Measurements from ENCODE around the gene LZTR1. TPM values are rescaled to one million over a fixed set of nuclear protein-coding genes. Genes with fewer than 3 reads are reported as not detected.
"Not testable (repeated sequence)": the region's sequence is repeated elsewhere in the genome, so short reads cannot be mapped to it uniquely, and the experiment has no call there.

LZTR1 gene
- total RNA-seq, 1 donor from 2014 or later, result 59.2 TPM

DNA sequence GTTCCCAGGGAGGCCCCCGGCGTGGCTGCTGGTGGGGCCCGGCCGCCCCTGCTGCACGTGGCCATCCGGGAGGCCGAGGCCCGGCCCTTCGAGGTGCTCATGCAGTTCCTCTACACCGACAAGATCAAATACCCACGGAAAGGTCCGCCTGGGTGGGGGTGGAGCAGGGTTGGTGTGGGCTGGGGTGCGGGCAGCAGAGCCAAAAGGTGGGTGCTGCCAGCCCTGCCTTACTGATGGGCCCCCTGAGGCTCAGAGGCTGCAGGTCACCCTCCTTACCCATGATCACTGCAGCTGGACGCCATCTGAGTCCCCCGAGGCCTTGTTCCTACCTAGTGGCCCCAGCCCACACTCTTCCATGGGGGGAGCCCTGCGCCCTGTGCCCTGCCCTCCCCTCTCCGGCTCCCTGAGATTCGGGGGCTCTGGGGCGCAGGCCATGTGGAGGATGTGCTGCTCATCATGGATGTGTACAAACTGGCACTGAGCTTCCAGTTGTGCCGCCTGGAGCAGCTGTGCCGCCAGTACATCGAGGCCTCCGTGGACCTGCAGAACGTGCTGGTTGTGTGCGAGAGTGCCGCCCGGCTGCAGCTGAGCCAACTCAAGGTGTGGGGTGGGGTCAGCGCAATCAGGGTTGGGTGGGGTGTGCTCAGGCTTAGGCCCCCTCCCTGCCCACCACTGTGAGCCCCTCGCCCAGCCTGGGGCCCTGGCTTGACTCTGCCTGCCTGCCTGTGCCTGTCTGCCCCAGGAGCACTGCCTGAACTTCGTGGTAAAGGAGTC is 12.2 kb downstream of the LZTR1 start:
- DNase-seq (ENCODE audit: extremely low read depth, low read depth, low spot score), result no peak

GRCh38 chr22:20994902-20995241 is 12.8 kb downstream of the LZTR1 start:
- DNase-seq (ENCODE audit: extremely low read depth, low read depth, low spot score), result no peak

DNA sequence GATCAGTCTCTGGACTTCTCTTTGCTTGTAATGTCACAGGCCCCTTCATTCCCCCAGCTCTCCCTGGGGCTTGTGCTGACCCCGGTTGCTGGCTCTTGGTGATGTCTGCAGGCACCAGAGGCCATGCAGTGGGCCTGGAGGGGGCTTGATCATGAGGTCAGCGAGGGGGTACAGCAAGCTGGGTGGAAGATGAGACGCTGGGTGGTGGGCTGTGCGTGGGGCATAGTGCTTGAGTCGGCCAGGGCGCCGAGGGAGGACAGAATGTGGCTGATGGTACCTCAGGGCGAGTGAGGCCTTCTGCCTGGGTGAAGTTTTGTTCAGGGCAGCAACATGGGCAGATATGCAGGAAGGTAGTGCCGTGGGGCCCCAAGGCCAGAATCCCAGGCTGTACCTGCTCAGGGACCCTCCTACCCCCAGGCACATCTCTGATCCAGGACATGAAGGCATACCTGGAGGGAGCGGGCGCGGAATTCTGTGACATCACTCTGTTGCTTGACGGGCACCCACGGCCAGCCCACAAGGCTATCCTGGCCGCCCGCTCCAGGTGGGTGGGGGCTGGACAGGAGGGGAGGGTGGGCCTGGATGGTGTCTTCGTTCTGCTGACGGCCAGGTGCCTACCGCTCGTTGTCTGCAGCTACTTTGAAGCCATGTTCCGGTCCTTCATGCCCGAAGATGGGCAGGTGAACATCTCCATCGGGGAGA is 13.4 kb downstream of the LZTR1 start:
- no peak for DNase-seq (ENCODE audit: extremely low read depth, low read depth, low spot score)

DNA sequence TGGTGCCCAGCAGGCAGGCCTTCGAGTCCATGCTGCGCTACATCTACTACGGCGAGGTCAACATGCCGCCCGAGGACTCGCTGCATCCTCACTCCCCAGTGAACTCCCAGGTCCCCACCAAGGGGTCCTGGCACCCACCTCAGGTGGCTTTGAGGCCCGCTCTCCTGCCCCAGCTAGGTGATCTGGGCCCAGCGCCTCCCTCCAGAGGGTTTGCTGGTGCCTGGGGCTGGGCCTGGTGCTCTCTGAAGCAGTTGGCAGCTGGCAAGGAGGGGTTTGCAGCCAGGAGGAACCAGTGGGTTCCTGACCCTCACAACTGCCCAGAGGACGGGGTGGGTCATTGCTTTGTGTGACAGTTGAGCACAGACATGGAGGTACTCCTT is 13.9 kb downstream of the LZTR1 start:
- DNase-seq (ENCODE audit: extremely low read depth, low read depth, low spot score), result no peak

DNA sequence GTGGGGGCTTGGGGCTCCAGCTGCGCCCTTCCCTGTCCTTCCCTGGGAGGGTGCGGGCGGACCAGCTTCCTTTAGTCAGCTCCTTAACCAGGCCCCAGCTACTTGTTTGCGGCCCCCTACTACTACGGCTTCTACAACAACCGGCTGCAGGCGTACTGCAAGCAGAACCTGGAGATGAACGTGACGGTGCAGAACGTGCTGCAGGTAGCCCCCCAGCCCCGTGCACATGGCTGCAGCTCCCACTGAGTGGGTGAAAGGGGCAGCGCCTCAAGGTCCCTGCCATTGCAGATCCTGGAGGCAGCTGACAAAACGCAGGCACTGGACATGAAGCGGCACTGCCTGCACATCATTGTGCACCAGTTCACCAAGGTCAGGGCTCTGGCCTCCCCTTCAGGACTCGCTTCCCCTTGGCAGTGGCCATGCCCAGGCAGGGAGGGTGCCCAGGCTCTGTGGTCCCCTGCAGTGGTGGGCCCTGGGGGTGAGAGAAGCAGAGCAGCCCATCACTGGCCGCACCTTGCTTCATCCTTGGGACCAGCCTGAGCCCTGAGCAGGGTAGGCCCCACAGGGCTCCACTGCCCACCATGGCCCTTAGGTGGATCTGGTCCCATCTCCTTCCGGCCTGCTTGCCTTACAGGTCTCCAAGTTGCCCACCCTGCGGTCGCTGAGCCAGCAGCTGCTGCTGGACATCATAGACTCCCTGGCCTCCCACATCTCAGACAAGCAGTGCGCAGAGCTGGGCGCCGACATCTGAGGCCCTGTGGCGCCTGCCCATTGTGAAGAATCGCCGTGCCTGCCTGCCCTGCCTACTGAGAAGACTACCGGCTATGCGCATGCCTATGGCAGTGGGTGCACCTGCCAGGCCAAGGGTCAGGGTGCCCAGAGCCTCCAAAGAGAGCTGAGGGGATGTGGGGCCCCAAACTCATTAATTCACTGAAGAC is 14.8 kb downstream of the LZTR1 start:
- DNase-seq (ENCODE audit: extremely low read depth, low read depth, low spot score), result no peak

- DNase-seq (ENCODE audit: extremely low read depth, low read depth, low spot score), result no peak
Observed at GRCh38 chr22:20997536-20998257, 15.6 kb downstream of the LZTR1 start.

GRCh38 chr22:20998411-20999336 is 16.6 kb downstream of the LZTR1 start:
- DNase-seq (ENCODE audit: extremely low read depth, low read depth, low spot score), result no peak

GRCh38 chr22:20999350-21000206 is 17.5 kb downstream of the LZTR1 start:
- DNase-seq (ENCODE audit: extremely low read depth, low read depth, low spot score), result no peak

DNA sequence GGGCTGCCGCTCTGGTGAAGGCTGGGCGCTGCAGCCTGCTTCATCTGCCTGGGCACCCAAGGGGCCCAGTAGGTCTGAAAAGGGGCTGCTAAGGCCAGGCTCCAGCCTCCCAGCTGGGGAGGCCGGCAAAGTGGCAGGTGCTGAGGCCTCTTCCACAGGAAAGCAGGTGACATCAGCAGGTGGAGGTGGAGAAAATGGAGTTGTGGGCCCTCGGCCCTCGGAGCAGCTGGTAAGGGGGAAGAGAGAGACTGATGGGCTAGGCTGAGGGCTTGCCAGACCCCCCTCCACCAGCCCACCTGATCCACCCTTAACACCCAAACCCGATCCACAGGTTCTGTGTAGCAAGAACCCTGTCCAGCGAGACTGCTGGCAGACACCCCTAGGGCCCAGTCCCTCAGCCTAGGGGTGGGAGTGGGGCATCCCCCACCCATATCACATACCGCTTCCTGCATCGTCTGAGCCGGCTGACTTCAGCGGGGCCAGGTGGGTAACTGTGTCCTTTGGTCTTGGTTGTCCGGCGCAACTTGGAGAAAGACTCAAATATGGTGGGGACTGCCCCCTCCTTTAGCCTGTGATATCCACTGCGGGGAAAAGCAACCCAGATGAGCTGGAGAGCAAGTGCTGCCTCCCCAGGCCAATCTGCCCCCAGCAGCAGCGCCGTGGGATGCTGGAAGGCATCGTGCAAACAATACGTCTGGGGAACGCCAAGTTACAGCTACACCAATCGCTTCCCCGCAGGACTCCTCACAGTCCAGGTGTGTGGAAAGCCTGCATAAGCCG is 18.3 kb downstream of the LZTR1 start:
- DNase-seq (ENCODE audit: extremely low read depth, low read depth, low spot score), result no peak

GRCh38 chr22:21000987-21001600 is 19.0 kb downstream of the LZTR1 start:
- no peak for DNase-seq (ENCODE audit: extremely low read depth, low read depth, low spot score)

DNA sequence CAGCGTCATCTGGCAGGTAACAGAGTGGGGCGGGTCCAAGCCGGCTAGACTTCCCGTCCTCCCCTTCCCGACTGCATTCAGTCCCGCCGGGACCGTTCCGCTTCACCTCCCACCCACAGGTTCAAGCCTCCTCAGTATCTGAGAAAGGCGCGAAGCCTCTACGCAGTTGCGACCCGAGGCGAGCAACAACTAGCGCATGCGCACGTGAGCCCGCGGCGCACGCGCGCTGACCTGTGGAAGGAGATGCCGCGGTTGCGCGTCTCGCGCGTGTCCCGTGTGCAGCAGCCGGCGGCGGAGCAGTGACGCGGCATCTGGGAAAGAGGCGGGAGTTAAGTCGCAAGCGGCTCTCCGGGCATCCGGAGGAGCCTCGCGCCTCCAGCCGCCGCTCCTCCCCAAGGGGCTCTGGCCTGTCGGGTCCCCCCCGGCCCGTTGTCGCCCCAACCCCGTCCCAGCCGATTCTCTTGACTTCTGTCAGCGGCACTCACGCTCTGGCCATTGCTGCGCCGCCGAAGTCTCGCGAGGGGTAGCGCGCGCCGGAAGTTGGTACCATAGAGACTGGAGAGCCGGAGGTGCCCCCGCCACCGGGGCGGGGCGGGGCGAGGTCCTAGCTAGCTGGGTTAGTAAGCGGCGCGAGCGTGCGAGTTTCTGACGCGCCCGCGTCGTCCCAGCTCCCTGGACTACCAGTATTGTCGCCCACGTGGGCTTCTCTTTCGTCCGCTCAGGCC is 19.7 kb downstream of the LZTR1 start, which contains the start of gene THAP7:
THAP7 (minus strand) TSS at position 518 of the 725 bp plus-strand sequence; CDS start at position 311, 207 bp downstream.
- DNase-seq (ENCODE audit: extremely low read depth, low read depth, low spot score), result no peak

DNA sequence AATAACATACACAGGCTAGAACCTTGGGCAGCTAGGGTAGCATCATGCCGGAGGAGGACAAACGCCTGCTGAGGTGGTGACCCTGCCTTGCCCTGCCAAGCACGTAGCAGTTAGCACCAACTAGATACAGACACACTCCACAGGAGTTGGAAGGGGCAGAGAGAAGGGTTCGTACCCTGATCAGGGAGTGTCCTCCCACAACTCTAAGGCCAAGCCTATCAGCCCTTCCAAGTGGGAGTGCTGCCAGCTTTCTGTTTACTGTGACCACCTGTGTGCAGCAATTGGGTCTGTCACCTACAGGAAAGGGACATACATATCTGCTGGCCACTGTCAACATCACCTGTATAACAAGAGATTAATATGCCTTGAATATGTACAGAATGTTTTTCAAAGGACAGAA is 21.7 kb downstream of the LZTR1 start:
- no peak for DNase-seq (ENCODE audit: extremely low read depth, low read depth, low spot score)

- not testable (repeated sequence) for DNase-seq (ENCODE audit: extremely low read depth, low read depth, low spot score)
Observed at GRCh38 chr22:21009208-21009607, 27.1 kb downstream of the LZTR1 start.

DNA sequence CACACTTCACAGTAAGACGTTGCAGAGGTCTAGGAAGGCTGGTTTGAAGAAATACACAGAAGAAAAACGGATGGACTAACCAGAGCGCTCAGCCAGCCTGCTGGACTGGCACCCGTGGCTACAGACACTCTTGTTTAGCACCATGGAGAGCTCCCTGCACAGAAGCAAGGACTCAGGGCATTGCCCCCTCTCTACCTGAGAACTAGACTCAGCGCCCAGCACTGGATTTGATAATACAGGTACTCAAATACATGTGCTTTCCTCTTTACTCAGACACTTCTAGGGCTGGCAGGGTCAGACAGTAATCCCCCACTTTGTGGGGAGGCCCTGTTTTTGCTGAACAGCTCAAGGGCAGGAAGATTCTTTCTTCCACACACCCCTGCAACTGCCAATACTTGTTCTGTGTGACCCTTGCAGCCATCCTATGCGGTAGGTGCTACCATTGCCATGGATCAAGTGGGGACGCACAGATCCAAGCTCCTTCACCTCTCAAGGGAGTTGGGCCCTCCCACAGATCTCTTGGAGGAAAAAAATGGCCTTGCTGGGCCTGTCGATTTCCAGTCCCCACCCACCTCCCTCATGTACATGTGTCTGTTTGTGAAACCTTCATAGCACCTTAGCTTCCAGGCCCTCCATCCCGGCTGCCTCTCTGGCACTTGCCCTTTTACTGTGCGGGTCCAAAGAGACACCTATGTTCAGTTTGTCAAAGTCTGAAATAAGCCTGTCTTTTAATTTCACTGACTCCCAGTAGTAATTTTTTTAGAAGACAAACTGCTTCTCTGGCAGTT is 27.7 kb downstream of the LZTR1 start:
- DNase-seq (ENCODE audit: extremely low read depth, low read depth, low spot score), result no peak

DNA sequence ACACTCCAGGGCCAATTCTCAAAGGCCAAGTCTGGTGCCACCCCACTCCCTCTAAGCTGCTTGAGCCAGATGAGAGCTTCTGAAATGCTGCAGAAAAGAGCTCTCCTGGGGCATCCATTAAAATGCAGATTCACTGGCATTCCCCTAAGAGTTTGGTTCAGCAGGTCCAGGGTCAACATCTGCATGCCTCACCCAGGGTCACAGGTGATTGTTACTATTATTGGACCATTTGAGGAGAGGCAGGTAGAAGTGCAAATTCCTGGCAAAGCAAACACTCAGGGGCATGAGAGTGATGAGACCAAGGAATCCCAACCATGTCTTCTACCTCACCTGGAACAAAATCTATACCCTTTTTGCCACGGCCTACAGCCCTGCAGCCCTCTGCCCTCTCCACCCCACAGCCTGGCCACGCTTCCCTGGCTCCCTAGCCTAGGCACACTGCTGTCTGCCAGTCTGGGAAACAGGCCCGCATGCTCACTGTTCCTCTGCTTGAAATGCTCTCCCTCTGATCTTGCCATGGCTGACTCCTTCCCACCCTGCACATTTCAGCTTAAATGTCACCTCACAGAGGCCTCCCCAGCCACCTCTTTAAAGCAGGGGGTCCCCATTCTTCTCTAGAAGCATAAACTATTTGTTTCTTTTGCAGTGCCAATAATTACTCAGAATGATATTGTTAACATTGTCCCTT is 28.5 kb downstream of the LZTR1 start:
- no peak for DNase-seq (ENCODE audit: extremely low read depth, low read depth, low spot score)

Data from glomerular endothelial cell (primary cell).